ENCODE data around the gene TBC1D8.
A peak's percentile ranks its signal among the peaks of the same experiment; 100 is the strongest.

TBC1D8 gene

DNA sequence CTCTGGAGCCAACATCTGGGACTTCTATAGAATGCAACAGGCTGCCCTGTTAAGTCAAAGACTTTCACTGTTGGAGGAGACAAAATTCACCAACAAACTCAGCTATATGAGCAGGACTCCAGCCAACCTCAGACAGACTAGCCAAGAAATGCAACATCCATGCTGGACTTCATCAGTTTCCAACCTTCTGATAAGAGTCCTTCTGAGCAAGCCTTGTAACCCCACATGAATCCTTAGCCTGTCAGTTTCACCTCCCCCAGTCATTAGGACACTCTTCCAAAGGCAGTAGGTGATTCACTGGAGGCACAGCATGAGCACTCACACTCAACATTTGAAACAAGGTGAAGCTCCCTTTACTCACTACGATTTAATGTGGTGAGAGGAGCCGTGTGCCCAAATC lies 5.8 kb downstream of the TBC1D8 start:
- DNase-seq = no peak
- in situ Hi-C loops (cut with HindIII; ENCODE audit: low pct_ligation_motif_present, low pct_unique_long_range_greater_than_20kb, low sequenced_read_pairs) = no loop called here

DNA sequence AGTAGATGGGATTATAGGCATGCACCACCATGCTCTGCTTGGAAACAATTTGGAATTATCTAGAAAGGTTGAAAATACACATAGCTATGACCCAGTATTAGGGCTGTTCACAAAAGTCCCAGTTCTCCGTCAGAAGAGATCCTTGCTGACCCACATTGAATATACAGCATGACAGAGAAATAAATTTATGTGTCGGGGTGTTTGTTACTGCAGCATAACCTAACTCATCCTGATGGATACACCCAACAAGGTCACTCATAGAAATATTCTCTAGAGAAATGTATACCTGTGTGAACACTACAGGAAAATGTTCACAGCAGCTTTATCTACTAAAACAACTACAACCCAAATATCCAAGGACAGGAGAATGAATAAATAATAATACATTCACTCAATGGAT lies 9.0 kb downstream of the TBC1D8 start:
- no peak for DNase-seq
- in situ Hi-C loops (cut with HindIII; ENCODE audit: low pct_ligation_motif_present, low pct_unique_long_range_greater_than_20kb, low sequenced_read_pairs) = no loop called here

GRCh38 chr2:101140978-101141655 lies 10.1 kb downstream of the TBC1D8 start:
- in situ Hi-C loops (cut with HindIII; ENCODE audit: low pct_ligation_motif_present, low pct_unique_long_range_greater_than_20kb, low sequenced_read_pairs) = no loop called here

GRCh38 chr2:101140237-101140636 lies 10.9 kb downstream of the TBC1D8 start:
- in situ Hi-C loops (cut with HindIII; ENCODE audit: low pct_ligation_motif_present, low pct_unique_long_range_greater_than_20kb, low sequenced_read_pairs) = no loop called here

More at GRCh38 chr2:101140978-101141655, 10.1 kb downstream of the TBC1D8 start:
- no peak for DNase-seq

GRCh38 chr2:101139495-101139894 lies 11.7 kb downstream of the TBC1D8 start:
- in situ Hi-C loops (cut with HindIII; ENCODE audit: low pct_ligation_motif_present, low pct_unique_long_range_greater_than_20kb, low sequenced_read_pairs) = no loop called here
- DNase-seq = no peak

More at GRCh38 chr2:101140237-101140636, 10.9 kb downstream of the TBC1D8 start:
- no peak for DNase-seq

GRCh38 chr2:101135412-101136296 lies 15.5 kb downstream of the TBC1D8 start:
- in situ Hi-C loops (cut with HindIII; ENCODE audit: low pct_ligation_motif_present, low pct_unique_long_range_greater_than_20kb, low sequenced_read_pairs) = no loop called here
- no peak for DNase-seq

- DNase-seq = no peak
- in situ Hi-C loops (cut with HindIII; ENCODE audit: low pct_ligation_motif_present, low pct_unique_long_range_greater_than_20kb, low sequenced_read_pairs) = no loop called here
These were observed 17.6 kb downstream of the TBC1D8 start for GRCh38 chr2:101133492-101134100.

DNA sequence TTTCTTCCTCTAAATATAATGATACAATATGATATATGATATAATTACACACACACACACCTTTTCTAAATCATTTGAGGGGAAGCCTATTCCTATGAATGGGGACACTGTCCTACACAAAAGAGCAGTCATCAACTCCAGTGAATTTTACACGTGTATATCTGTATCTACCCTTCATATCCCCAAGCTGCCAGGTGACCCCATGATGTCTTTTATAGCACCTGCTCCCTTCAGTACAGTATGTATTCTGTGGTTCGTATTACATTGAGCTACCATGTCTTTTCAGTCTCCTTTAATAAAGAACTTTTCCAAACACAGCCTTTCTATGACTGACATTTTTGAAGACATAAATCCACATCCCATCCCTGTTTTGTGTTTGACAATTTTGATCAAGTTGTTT lies 19.0 kb downstream of the TBC1D8 start:
- no peak for DNase-seq
- in situ Hi-C loops (cut with HindIII; ENCODE audit: low pct_ligation_motif_present, low pct_unique_long_range_greater_than_20kb, low sequenced_read_pairs) = no loop called here

- in situ Hi-C loops (cut with HindIII; ENCODE audit: low pct_ligation_motif_present, low pct_unique_long_range_greater_than_20kb, low sequenced_read_pairs) = no loop called here
These were observed 21.1 kb downstream of the TBC1D8 start for GRCh38 chr2:101130081-101130480.

DNA sequence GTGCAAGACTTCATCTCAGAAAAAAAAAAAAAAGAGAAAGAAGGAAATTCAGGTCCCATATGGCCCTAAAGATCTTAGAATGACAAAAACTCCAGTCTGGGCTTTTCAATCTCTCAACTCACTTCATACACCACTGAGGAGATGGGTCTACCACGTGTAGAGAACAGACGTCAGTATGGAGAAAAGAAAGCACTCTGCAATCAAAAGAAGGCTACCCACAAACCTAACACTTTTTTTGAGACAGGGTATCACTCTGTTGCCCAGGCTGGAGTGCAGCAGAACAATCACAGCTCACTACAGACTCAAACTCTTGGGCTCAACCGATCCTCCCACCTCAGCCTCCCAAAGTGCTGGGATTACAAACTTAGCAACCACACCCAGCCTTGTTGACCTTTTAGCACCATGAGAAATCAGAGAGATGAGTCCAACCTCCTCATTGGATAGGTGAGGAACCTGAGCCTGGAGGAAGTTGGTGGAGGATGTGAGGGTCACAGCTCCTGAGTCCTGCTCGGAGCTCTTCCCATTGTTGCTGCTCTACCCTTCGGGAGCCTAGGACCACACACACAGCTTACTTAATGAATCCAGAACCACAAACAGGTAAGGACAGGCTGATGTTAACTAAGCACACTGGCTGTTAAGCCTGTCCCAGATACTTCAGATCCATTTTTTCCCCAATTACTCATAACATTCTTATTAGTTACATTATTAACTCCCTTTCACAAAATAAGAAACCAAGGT lies 23.7 kb downstream of the TBC1D8 start:
- in situ Hi-C loops (cut with HindIII; ENCODE audit: low pct_ligation_motif_present, low pct_unique_long_range_greater_than_20kb, low sequenced_read_pairs) = no loop called here
- DNase-seq = no peak

More at GRCh38 chr2:101130081-101130480, 21.1 kb downstream of the TBC1D8 start:
- no peak for DNase-seq

DNA sequence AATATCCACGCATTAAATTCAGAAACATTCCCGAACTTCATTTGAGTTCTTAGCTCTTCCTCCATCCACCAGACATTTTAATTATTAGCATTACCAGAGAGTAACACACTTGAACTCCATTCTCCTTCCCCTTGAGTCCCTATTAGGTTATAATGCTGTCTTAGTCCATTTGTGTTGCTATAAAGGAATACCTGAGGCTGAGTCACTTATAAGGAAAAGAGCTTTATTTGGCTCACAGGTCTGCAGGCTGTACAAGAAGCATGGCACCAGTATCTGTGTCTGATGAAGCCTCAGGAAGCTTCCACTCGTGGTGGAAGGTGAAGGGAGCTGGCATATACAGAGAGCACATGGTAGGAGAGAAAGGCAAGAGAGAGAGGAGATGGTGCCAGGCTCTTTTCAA lies 25.4 kb downstream of the TBC1D8 start:
- no peak for DNase-seq
- in situ Hi-C loops (cut with HindIII; ENCODE audit: low pct_ligation_motif_present, low pct_unique_long_range_greater_than_20kb, low sequenced_read_pairs) = no loop called here

GRCh38 chr2:101125374-101125773 lies 25.8 kb downstream of the TBC1D8 start:
- in situ Hi-C loops (cut with HindIII; ENCODE audit: low pct_ligation_motif_present, low pct_unique_long_range_greater_than_20kb, low sequenced_read_pairs) = no loop called here
- DNase-seq = peak; percentile 77

- peak; percentile 80 for DNase-seq
These were observed 26.4 kb downstream of the TBC1D8 start for GRCh38 chr2:101124643-101125366.

DNA sequence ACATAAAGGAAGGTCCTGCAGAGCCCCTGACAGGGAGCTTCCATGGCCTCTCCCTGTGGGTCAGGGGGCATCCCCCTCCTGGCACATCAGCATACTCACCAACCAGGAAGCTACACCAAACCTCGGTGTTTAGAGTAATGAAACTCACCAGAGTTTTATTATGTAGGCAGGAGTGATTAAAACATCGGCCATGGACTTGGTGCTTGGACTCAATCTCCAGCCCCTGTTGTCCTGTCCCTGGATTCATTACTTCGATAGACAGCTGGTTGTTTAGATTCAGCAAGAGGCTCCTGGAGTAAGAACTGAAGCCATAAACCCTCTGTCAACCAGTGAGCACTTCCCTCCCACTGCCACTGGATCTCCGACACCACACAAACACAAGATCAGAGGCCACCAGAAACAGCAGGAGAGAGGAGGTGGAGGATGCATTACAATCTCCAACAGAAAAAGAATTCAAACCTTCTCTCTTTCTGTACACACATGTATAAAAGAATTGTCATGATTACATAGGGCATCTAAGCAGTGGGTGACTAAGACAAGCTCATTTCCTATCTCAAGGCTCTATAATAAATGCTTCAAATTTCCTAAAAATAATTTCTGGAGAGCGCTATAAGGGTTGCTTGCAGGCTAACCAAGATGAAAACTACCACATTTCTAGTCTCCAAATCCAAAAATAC lies 27.2 kb downstream of the TBC1D8 start:
- in situ Hi-C loops (cut with HindIII; ENCODE audit: low pct_ligation_motif_present, low pct_unique_long_range_greater_than_20kb, low sequenced_read_pairs) = no loop called here
- no peak for DNase-seq

More at GRCh38 chr2:101124643-101125366, 26.4 kb downstream of the TBC1D8 start:
- in situ Hi-C loops (cut with HindIII; ENCODE audit: low pct_ligation_motif_present, low pct_unique_long_range_greater_than_20kb, low sequenced_read_pairs) = no loop called here

DNA sequence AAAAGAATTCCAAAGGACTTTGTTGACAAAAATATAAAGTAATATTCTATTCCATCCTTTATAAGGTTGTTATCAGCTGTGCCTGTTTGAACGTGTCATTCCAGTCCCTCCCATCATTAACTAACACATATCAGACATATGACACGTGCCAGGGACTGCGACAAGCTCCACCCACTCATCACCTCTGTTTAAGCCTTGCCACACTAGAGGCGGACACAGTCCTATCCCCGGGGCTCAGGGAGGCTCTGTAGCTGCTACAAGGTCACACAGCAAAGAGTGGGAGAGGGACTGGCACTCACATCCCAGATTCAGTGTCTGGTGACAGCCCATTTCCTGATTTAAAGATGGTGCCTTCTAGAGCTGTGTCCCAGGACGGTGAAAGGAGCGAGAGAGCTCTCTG lies 30.0 kb downstream of the TBC1D8 start:
- DNase-seq = no peak
- in situ Hi-C loops (cut with HindIII; ENCODE audit: low pct_ligation_motif_present, low pct_unique_long_range_greater_than_20kb, low sequenced_read_pairs) = no loop called here

- peak; percentile 42 for DNase-seq
- in situ Hi-C loops (cut with HindIII; ENCODE audit: low pct_ligation_motif_present, low pct_unique_long_range_greater_than_20kb, low sequenced_read_pairs) = no loop called here
These were observed 30.8 kb downstream of the TBC1D8 start for GRCh38 chr2:101120124-101120996.

DNA sequence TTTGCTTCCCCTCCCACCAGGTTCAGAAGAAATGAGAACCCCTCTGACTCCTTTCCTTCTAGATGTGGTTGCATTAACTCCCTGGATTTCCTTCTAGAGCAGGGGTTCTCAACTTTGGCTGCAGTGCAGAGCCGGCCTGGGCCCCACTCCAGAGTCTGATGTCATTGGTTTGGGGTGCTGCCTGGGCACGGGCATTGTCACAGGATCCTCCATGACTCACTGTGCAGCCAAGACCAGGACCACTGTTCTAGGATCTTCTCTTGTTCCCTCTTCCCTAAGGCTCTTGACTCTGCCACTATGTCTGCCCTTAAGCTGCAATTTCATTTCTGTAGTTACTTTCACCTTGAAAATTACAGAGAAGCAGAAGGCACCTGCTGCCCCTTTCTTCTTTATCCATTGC lies 31.8 kb downstream of the TBC1D8 start:
- no peak for DNase-seq
- in situ Hi-C loops (cut with HindIII; ENCODE audit: low pct_ligation_motif_present, low pct_unique_long_range_greater_than_20kb, low sequenced_read_pairs) = no loop called here
